ENCODE measurements around the gene NR1H2. TPM values are rescaled to one million over a fixed set of nuclear protein-coding genes. Genes with fewer than 3 reads are reported as not detected.

Gene NR1H2
- total RNA-seq, 3 donors from 2014 or later, result 69.7 to 99.5 (median 85.0) TPM

DNA sequence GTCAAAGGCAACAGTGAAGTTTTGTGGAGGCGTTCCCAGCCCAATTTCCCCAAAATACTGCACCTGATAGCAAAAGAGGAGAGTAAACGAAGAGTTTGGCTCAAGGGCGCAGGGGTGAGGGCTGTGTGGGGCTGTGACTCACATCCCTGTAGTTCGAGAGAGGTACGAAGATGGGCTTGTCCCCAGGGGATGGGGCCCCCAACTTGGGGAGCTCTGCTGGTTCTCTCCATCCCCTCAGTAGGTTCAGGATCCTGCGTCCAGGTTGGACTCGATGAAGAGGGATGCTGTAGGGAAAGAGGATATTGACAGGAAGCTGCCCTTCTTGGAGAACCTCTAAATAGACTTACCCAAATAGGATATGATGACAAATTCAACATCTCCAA lies 14.2 kb upstream of the NR1H2 start:
- TF ChIP-seq, protein P1, sequence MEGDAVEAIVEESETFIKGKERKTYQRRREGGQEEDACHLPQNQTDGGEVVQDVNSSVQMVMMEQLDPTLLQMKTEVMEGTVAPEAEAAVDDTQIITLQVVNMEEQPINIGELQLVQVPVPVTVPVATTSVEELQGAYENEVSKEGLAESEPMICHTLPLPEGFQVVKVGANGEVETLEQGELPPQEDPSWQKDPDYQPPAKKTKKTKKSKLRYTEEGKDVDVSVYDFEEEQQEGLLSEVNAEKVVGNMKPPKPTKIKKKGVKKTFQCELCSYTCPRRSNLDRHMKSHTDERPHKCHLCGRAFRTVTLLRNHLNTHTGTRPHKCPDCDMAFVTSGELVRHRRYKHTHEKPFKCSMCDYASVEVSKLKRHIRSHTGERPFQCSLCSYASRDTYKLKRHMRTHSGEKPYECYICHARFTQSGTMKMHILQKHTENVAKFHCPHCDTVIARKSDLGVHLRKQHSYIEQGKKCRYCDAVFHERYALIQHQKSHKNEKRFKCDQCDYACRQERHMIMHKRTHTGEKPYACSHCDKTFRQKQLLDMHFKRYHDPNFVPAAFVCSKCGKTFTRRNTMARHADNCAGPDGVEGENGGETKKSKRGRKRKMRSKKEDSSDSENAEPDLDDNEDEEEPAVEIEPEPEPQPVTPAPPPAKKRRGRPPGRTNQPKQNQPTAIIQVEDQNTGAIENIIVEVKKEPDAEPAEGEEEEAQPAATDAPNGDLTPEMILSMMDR (IDR thresholded peaks at IDR 0.05), result no peak
- intact Hi-C loops (cut with DNase I, micrococcal nuclease), result loop anchor here in 1 of 2 donors (10.0 kb wide), 2 partner anchors 53 to 103 kb away; partner anchors contain the start of gene SPIB
- DNase-seq (no peak), ATAC-seq (no peak)
- Histone ChIP-seq H3K36me3 (ENCODE audit: low read depth) (no peaks in the 10 kb centered on the region), H3K4me1 (ENCODE audit: low read depth) (no peaks in the 10 kb centered on the region), H3K9me3 (no peaks in the 10 kb centered on the region), H3K4me3 (no peak overlapping the region)

DNA sequence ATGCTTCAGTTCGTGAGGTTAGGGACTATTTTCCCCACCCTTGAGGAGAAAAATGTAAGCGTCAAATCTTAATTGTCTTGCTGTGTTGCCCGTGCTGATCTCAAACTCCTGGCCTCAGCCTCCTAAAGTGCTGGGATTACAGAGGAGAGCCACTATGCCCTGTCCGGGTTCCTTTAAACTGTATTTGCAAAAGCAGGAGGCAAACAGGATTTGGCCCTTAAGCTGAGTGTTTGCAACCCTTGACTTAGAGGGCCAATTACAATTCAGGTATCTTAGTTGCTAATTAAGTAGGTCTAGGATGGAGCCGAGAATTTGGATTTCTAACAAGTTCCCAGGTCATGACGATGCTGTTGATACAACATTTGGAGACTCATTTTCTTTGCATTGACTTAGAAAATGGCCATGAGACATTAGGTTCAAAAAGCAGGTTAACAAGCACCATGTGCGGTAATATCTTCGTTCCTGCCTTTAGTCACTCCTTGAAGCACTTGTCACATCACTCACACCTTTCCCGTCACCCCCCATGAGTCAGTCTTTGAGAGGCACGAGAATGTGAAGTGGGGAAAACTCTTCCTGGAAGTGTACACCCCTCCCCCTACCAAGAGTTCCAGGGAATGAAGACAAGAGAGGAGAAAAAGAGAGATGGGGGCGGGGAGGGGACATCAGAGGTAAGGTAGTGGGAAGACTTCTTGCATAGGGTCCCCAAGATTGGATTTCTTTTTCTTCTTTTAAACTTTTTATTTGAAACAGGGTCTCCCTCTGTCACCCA lies 13.4 kb upstream of the NR1H2 start:
- H3K4me1 ChIP-seq (ENCODE audit: low read depth), result no peaks in the 10 kb centered on the region
- ATAC-seq (no peak), DNase-seq (no peak)
- no peaks in the 10 kb centered on the region for H3K9me3 ChIP-seq
- intact Hi-C loops (cut with DNase I, micrococcal nuclease), result loop anchor here in 1 of 2 donors (10.0 kb wide), 2 partner anchors 52 to 102 kb away; partner anchors contain the start of gene SPIB
- no peak overlapping the region for H3K4me3 ChIP-seq
- TF ChIP-seq, protein P1 (IDR thresholded peaks at IDR 0.05), result no peak
- H3K36me3 ChIP-seq (ENCODE audit: low read depth), result no peaks in the 10 kb centered on the region

DNA sequence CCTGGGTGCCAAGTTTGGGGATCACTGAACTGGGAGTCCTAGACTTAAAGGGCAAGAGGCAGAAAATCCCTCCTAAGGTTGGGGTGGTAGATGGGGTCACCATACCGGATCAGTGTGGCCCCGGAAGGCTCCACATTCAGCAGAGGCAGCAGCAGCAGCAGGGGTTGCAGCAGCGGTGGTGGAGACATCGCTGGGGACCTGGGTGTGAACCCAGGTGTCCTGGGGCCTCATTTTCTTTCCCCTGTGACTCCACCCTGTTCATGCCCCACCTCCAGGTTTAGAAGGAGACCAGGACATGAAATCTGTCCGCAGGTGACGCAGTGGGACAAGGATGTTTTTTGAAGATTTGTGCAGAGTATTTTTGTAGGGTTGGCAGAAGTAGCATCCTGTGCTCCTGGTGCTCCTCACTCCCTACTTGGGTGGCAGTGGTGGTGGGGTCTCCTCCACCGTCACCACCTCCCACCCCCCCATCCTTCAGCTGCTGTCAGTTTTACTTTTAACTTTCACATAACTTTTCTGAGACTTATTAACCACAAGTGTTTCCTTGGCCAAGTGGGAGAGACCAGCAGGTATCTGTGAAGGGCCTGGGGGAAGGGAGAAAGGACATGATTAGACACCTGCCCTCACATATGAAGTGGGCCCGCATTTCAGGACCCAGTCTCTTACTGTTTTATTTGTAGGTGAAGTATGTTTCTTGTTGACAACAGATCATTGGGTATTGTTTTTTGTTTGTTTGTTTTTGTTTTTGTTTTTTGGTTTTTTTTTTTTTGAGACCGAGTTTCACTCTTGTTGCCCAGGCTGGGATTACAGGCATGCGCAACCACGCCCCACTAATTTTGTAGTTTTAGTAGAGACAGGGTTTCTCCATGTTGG lies 10.6 kb upstream of the NR1H2 start, which contains the start of gene NAPSA:
Gene NAPSA (minus strand): TSS at position 206 of the 873 bp plus-strand sequence. CDS start 18 bp downstream, at position 188.
- TF ChIP-seq, protein P1 (IDR thresholded peaks at IDR 0.05), result no peak
- Histone ChIP-seq H3K9me3 (no peaks in the 10 kb centered on the region), H3K4me3 (no peak within 1 kb of the TSS), H3K36me3 (ENCODE audit: low read depth) (no peaks in the 10 kb centered on the region), H3K4me1 (ENCODE audit: low read depth) (no peaks in the 10 kb centered on the region)
- DNase-seq (no peak), ATAC-seq (no peak)
- intact Hi-C loops (cut with DNase I, micrococcal nuclease), result loop anchor here (5.0 to 10.0 kb wide), 3 partner anchors 49 to 99 kb away; partner anchors contain the start of gene SPIB (in 1 of the 2)

DNA sequence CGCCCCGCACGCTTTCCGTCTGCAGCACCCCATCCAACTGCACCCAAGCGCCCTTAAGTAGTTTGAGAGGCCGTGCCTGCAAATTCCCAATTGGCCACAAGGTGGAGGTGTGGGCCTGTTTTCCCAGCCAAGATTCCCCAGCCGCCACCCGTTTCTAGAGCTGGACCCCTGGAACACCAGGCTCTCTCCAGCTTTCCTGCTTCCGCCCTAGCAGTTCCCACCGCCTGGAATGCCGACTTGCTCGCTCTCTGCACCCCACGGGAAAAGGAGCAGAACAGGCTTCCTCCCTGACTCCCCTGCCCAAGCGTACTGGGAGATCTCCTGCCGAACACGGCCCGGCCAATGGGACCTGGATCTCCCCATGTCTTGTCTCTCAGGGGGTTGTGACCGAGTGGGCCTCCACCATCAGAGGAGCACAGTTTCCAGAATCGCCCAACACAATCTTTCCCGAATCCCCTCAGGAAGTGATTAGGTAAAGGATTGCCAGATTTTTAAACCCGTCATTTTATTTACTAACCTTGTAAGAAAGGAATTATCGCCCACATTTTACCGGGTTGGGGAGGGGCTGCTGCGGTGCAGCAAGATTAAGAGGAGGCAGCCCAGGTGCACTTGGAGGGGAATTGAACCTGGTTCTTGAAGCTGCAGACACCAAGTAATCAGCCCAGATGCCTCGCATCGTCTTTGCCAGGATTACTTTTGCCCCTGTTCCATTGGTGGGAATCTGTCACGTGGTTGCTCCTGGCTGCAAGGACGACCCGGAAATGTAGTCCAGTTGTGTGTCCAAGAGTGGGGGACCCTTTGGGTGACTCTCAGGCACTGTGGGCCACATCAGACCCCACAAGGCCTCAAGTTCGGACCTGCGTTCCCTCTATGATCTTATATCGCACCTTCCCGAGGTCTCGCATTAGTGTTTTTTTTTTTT lies 7.3 kb upstream of the NR1H2 start:
- ATAC-seq, result peak; percentile 96
- TF ChIP-seq, protein P1 (IDR thresholded peaks at IDR 0.05), result peak; percentile 77
- no peaks in the 10 kb centered on the region for H3K4me1 ChIP-seq (ENCODE audit: low read depth)
- H3K4me3 ChIP-seq, result peak overlapping the region; percentile 28
- H3K36me3 ChIP-seq (ENCODE audit: low read depth), result no peaks in the 10 kb centered on the region
- H3K9me3 ChIP-seq, result no peaks in the 10 kb centered on the region
- intact Hi-C loops (cut with DNase I, micrococcal nuclease), result loop anchor here (5.0 to 10.0 kb wide), 3 partner anchors 46 to 96 kb away; partner anchors contain the start of gene SPIB (in 1 of the 2)
- peak; percentile 80 to 93 (median 92) for DNase-seq

Measured in mucosa of descending colon (tissue), 3 donors.